PC-9 (cell line): ENCODE data around the gene TMEM119. TPM values are rescaled to one million over a fixed set of nuclear protein-coding genes. Genes with fewer than 3 reads are reported as not detected.

Source experiments
- BruUV-seq: library from RNA; stranded (reverse); fragments of 400-500 nt; replicated peaks from 2 replicates; lab custom pipeline; 2021; lab: Mats Ljungman, UMichigan
- CTCF ChIA-PET: fragments of 300-600 bp; sonication (Branson Sonifier 250); formaldehyde crosslinking; loops from one replicate; lab custom pipeline; 2022; ENCODE audit warnings: antibody characterized with exemption; lab: Charles Lee
- POLR2A ChIA-PET: fragments of 300-600 bp; sonication (Branson Sonifier 250); formaldehyde crosslinking; loops from one replicate; lab custom pipeline; 2022; ENCODE audit warnings: antibody characterized with exemption; ENCODE audit not compliant: unreplicated experiment; lab: Charles Lee
- DNase-seq, 2 experiments: peaks; one replicate each; pipeline versions ENCODE4 v3.0.0 to v3.0.0-alpha.2; 2015 to 2022; ENCODE audit warnings: mixed read lengths in 1 of 2
- H2AFZ ChIP-seq: fragments of 200-600 bp; sonication (generic); 2 replicates; pipeline ENCODE4 v1.8.1; 2017; ENCODE audit warnings: antibody characterized with exemption
- H3F3A ChIP-seq: fragments of 200-600 bp; sonication (generic); 2 replicates; pipeline ENCODE4 v1.8.1; 2017; ENCODE audit warnings: antibody characterized with exemption, mild to moderate bottlenecking, low read depth; ENCODE audit not compliant: insufficient read depth
- H3K27ac ChIP-seq: fragments of 200-600 bp; sonication (generic); 2 replicates; pipeline ENCODE4 v1.6.1; 2016; ENCODE audit warnings: mixed run types
- H3K27me3 ChIP-seq: fragments of 200-600 bp; sonication (generic); 2 replicates; pipeline ENCODE4 v1.6.1; 2016; ENCODE audit warnings: low read depth, mixed run types; ENCODE audit not compliant: insufficient read depth
- H3K36me3 ChIP-seq: fragments of 200-600 bp; sonication (generic); 2 replicates; pipeline ENCODE4 v1.6.1; 2016; ENCODE audit warnings: low read depth, mixed run types
- H3K4me1 ChIP-seq: fragments of 200-600 bp; sonication (generic); replicated peaks from 2 replicates; pipeline ENCODE4 v1.6.1; 2016; ENCODE audit warnings: mixed run types; ENCODE audit not compliant: insufficient read depth
- H3K4me2 ChIP-seq: fragments of 200-600 bp; sonication (generic); 2 replicates; pipeline ENCODE4 v1.6.1; 2017; ENCODE audit warnings: mixed run types
- H3K4me3 ChIP-seq: fragments of 200-600 bp; sonication (generic); 2 replicates; pipeline ENCODE4 v1.6.1; 2016; ENCODE audit warnings: mixed run types
- H3K79me2 ChIP-seq: fragments of 200-600 bp; sonication (generic); 2 replicates; pipeline ENCODE4 v1.6.1; 2017; ENCODE audit warnings: low read depth, mixed run types
- H3K9me2 ChIP-seq: fragments of 200-600 bp; sonication (generic); 2 replicates; pipeline ENCODE4 v1.8.1; 2017; ENCODE audit warnings: mild to moderate bottlenecking; ENCODE audit not compliant: insufficient read depth
- H3K9me3 ChIP-seq: fragments of 200-600 bp; sonication (generic); 2 replicates; pipeline ENCODE4 v1.8.1; 2016; ENCODE audit warnings: low read depth; ENCODE audit not compliant: insufficient read depth
- H4K20me1 ChIP-seq: fragments of 200-600 bp; sonication (generic); 2 replicates; pipeline ENCODE4 v1.8.1; 2017; ENCODE audit not compliant: insufficient read depth
- EZH2 ChIP-seq: fragments of 200-600 bp; sonication (generic); IDR thresholded peaks from 2 replicates; pipeline ENCODE4 v1.8.0; 2017; ENCODE audit warnings: antibody characterized with exemption, low read depth
- intact Hi-C: fragments of 100-400 bp; cut with micrococcal nuclease; formaldehyde crosslinking; loops from one replicate; pipeline ENCODE4 v1.10.0; 2022; ENCODE audit not compliant: unreplicated experiment
- total RNA-seq: library from RNA; stranded (reverse); gene quantifications from 2 replicates; pipeline ENCODE4 v1.2.3, GENCODE V29; 2021
- TF ChIP-seq, protein P1 (sequence below): fragments of 200-600 bp; sonication (generic); conservative IDR thresholded peaks from 2 replicates; pipeline ENCODE4 v1.6.1; 2017; ENCODE audit warnings: mixed run types, antibody characterized with exemption, mild to moderate bottlenecking, moderate library complexity

The TMEM119 gene
- total RNA-seq, 1 experiment from 2014 or later: not detected

DNA sequence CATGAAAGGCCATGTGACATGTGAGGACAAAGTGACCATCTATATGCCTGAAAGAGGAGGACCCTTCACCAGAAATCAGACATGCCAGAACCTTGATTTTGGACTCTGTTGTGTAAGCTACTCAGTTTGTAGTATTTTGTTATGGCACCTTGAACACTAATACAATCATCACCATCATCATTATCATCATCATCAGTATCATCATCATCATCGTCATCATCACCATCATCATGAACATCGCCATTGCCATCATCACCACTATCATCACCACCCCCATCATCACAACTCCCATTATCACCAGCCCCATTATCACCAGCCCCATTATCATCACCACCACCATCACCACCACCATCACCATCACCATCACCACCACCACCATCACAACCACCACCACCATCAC is 19.6 kb downstream of the TMEM119 start:
- CTCF ChIA-PET: no interaction called here
- POLR2A ChIA-PET: interaction anchor here (0.7 kb wide), 1 partner anchor 53 kb away, joined by 9 read pairs; no protein-coding TSS in a partner anchor

DNA sequence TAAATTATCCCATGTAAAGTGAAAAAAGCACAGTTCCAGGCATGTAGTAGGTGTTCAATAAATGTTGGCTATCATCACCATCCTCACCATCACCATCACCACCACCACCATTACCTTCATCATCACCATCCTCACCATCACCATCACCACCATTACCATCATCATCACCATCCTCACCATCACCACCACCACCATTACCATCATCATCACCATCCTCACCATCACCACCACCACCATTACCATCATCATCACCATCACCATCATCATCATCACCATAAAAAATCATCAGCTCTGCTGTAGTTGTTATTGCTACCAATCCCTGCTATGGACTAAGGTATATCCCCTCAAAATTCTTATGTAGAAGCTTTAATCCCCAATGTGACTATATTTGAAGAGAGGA is 20.4 kb downstream of the TMEM119 start:
- Histone ChIP-seq H4K20me1 (no peaks in the 10 kb centered on the region), H2AFZ (no peak overlapping the region), H3K4me3 (no peak overlapping the region), H3K79me2 (no peaks in the 10 kb centered on the region), H3K4me1 (no peaks in the 10 kb centered on the region), H3F3A (no peaks in the 10 kb centered on the region), H3K27ac (no peak overlapping the region), H3K9me3 (no peaks in the 10 kb centered on the region), H3K36me3 (no peaks in the 10 kb centered on the region), H3K4me2 (no peak overlapping the region), H3K27me3 (peaks cover 5% of the 10 kb centered on the region; the same call in 1 of the 2 replicates), H3K9me2 (no peaks in the 10 kb centered on the region)
- CTCF ChIA-PET: no interaction called here
- POLR2A ChIA-PET: interaction anchor here (0.7 kb wide), 2 partner anchors 54 to 1562 kb away, joined by 3 to 9 read pairs; no protein-coding TSS in a partner anchor
- TF ChIP-seq, protein P1, sequence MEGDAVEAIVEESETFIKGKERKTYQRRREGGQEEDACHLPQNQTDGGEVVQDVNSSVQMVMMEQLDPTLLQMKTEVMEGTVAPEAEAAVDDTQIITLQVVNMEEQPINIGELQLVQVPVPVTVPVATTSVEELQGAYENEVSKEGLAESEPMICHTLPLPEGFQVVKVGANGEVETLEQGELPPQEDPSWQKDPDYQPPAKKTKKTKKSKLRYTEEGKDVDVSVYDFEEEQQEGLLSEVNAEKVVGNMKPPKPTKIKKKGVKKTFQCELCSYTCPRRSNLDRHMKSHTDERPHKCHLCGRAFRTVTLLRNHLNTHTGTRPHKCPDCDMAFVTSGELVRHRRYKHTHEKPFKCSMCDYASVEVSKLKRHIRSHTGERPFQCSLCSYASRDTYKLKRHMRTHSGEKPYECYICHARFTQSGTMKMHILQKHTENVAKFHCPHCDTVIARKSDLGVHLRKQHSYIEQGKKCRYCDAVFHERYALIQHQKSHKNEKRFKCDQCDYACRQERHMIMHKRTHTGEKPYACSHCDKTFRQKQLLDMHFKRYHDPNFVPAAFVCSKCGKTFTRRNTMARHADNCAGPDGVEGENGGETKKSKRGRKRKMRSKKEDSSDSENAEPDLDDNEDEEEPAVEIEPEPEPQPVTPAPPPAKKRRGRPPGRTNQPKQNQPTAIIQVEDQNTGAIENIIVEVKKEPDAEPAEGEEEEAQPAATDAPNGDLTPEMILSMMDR: no peak
- TF ChIP-seq EZH2: no peak
- DNase-seq: no peak
- BruUV-seq: no TSS peak
- intact Hi-C loops: no loop called here

More for the DNA sequence above, 19.6 kb downstream of the TMEM119 start:
- Histone ChIP-seq H2AFZ (no peak overlapping the region), H3K36me3 (no peaks in the 10 kb centered on the region), H3K79me2 (no peaks in the 10 kb centered on the region), H3K9me3 (no peaks in the 10 kb centered on the region), H3K9me2 (no peaks in the 10 kb centered on the region), H4K20me1 (no peaks in the 10 kb centered on the region), H3K4me1 (no peaks in the 10 kb centered on the region), H3F3A (no peaks in the 10 kb centered on the region), H3K4me3 (no peak overlapping the region), H3K4me2 (no peak overlapping the region), H3K27me3 (peaks cover 13% of the 10 kb centered on the region; the same call in 1 of the 2 replicates), H3K27ac (no peak overlapping the region)
- intact Hi-C loops: no loop called here
- no peak for DNase-seq
- TF ChIP-seq, protein P1: no peak
- TF ChIP-seq EZH2: no peak
- BruUV-seq: no TSS peak

DNA sequence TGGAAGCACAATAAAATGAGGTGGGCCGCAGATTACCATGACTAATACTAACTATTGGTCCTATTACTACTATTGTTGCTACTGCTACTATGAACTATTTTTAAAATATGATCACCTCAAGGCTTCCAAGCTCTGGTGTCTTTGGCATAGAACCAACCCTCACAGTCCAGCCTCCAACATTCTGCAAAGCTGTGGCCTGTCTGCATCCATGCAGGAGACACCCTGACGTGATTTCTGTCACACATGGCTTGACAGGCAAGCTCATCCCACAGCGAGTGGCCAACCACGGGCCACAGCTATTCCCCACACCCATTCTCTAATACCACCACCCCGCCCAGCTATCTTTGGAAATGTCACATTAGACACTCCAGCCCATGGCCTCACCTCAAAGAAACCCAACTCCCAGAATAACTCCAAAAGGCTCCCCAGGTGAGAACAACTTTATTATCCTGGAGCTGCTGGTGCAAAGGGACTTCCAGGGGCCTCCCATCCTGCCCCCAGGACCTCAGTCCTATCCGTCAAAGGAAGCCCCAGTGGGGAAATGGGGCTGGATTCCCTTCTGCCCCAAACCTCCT is 21.1 kb downstream of the TMEM119 start:
- intact Hi-C loops: no loop called here
- H3K9me3 ChIP-seq: no peaks in the 10 kb centered on the region
- no peaks in the 10 kb centered on the region for H3F3A ChIP-seq
- no peak overlapping the region for H3K4me2 ChIP-seq
- no peaks in the 10 kb centered on the region for H3K36me3 ChIP-seq
- TF ChIP-seq, protein P1: no peak
- TF ChIP-seq EZH2: no peak
- ChIA-PET POLR2A (no interaction called here), CTCF (no interaction called here)
- H3K9me2 ChIP-seq: no peaks in the 10 kb centered on the region
- no peaks in the 10 kb centered on the region for H3K4me1 ChIP-seq
- no peak for DNase-seq
- H2AFZ ChIP-seq: no peak overlapping the region
- no peaks in the 10 kb centered on the region for H3K79me2 ChIP-seq
- H3K27ac ChIP-seq: no peak overlapping the region
- H3K27me3 ChIP-seq: 0 out of 2 replicates have a peak, but pooled peaks cover 3% of the 10 kb centered on the region
- no peaks in the 10 kb centered on the region for H4K20me1 ChIP-seq
- no TSS peak for BruUV-seq
- H3K4me3 ChIP-seq: no peak overlapping the region
